GM19193 (cell line): ENCODE measurements around the gene HP1BP3.
A peak's percentile ranks its signal among the peaks of the same experiment; 100 is the strongest.

Experiments
- POLR2A ChIP-seq: IDR thresholded peaks from 4 replicates; pipeline ENCODE4 v1.6.1; 2011; ENCODE audit not compliant: insufficient read depth, insufficient read length; ENCODE audit errors: extremely low read depth

HP1BP3 gene, protein sequence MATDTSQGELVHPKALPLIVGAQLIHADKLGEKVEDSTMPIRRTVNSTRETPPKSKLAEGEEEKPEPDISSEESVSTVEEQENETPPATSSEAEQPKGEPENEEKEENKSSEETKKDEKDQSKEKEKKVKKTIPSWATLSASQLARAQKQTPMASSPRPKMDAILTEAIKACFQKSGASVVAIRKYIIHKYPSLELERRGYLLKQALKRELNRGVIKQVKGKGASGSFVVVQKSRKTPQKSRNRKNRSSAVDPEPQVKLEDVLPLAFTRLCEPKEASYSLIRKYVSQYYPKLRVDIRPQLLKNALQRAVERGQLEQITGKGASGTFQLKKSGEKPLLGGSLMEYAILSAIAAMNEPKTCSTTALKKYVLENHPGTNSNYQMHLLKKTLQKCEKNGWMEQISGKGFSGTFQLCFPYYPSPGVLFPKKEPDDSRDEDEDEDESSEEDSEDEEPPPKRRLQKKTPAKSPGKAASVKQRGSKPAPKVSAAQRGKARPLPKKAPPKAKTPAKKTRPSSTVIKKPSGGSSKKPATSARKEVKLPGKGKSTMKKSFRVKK

GRCh38 chr1:20787029-20787839, at the start of gene HP1BP3:
TSS of gene HP1BP3 (minus strand) at chr1:20787307. CDS start at chr1:20780440, 6,867 bp downstream.
- TF ChIP-seq POLR2A = peak; percentile 78

GRCh38 chr1:20836230-20836629, 49.1 kb upstream of the HP1BP3 start:
- TF ChIP-seq POLR2A = no peak

DNA sequence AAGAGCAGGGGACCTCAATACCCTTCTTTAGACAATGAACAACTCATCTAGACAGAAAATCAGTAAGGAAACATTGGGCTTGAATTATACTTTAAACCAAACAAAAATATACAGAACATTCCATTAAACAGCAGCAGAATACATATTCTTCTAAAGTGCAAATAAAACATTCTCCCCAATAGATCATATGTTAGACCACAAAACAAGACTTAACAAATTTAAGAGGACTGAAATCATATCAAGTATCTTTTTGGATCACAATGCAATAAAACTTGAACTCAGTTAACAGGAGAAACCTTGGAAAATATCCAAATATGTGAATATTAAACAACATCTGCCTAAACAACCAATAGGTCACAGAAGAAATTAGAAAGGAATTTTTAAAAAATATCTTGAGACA, 47.7 kb upstream of the HP1BP3 start:
- TF ChIP-seq POLR2A = no peak

DNA sequence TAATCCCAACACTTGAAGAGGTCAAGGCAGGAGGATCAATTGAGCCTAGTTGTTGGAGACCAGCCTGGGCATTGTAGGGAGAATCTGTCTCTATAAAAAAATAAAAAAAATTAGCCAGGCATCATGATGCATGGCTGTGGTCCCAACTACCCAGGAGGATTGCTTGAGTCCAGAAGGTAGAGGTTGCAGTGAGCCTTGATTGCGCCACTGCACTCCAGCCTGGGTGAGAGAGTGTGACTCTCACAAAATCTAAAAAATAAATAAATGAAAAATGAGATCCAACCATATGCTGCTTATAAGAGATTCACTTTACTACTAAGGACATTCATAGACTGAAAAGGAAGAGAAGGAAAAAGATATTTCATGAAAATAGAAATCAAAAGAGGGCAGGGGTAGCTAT, 47.1 kb upstream of the HP1BP3 start:
- no peak for TF ChIP-seq POLR2A

DNA sequence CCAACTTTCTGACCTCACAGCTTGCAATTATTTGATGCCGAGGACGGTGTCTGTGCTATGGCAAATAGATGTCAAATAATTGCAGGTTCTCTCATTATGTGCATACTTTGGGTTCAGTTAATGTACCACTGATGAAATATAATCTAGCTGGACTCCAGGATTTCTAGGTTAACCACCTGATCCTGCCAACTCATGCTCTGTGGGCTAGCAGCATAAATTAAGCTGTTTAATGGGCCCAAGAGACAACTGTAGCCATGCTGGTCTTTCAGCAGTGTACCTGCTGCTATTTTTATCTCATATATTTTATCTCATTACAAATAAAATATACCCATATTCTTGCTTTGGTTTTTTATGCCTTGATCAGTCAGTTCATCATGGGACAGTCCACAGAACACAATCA, 43.3 kb upstream of the HP1BP3 start:
- no peak for TF ChIP-seq POLR2A

GRCh38 chr1:20829946-20830345, 42.8 kb upstream of the HP1BP3 start:
- no peak for TF ChIP-seq POLR2A

DNA sequence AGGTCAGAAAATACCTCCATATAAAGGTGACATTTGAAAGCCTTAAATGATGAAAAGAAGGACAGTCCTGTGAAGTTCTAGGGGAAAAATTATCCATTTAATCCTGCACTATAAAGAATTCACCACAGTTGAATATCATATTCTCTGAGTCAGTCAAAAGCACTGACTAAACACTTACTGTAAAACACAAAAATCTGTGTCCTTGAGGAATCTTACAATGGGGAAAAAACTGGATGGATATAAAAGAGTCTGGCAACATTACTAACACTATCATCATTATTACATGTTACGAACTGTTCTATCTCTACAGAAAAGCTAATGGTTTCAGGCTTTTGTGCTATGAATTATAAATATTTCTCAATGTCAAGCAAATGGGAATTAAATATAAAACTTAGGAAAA, 42.4 kb upstream of the HP1BP3 start:
- no peak for TF ChIP-seq POLR2A

DNA sequence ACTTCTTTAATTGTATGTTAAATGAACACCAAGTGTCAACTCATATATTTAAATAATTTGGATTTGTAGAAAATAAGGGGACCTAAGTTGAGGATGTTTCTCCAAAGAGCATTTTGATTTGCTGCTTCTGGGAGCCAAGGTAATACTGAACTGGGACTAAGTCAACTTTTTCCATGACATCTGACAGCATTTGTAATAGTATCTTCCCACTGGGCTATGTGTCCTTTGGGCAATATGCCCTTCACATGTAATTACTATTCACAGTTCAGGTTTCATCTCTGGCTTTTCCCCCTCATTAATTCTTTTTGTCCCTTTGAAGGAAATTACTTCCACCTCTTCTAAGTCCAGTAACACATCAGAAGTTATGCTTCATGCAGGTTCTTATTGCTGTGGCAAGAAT, 36.7 kb upstream of the HP1BP3 start:
- TF ChIP-seq POLR2A = no peak

GRCh38 chr1:20821466-20821865, 34.4 kb upstream of the HP1BP3 start:
- no peak for TF ChIP-seq POLR2A

DNA sequence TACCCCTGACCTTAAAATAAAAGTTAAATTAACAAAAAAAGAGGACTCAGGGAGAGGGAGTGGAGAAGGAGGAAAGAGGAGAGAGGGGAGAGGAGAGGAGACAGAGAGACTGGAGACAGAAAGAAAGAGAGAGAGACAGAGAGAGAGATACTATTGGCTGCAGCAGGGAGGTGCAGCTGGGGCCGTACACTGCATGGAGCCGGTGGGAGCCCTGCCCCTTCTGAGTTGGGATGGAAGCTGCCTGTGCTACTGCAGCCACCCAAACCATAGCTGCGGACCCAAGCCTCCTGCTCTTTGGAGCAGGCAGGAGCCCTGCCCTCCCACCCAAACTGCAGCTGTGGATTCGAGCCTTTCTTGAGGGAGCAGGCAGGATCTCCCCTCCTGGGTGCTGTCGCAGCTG, 32.7 kb upstream of the HP1BP3 start:
- no peak for TF ChIP-seq POLR2A

GRCh38 chr1:20814534-20814871, 27.4 kb upstream of the HP1BP3 start:
- no peak for TF ChIP-seq POLR2A

DNA sequence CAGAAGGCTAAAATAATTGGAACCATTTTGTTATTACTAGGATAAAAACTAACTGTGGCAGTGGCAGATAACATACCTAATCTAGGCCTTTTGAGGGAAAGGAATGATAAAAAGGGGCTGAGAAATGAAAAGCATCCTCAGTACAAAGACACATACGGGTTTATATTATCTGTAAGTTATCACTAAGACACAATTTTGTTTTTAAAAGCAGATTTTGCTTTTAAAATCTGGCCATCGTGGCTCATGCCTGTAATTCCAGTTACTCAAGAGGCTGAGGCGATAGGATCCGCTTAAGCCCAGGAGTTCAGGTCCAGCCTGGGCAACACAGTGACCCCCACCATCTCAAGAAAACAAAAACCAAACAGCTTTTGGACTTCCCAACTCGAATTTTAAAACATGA, 24.8 kb upstream of the HP1BP3 start:
- no peak for TF ChIP-seq POLR2A

- TF ChIP-seq POLR2A = no peak
These were observed 6.1 kb upstream of the HP1BP3 start for GRCh38 chr1:20793236-20793635.

DNA sequence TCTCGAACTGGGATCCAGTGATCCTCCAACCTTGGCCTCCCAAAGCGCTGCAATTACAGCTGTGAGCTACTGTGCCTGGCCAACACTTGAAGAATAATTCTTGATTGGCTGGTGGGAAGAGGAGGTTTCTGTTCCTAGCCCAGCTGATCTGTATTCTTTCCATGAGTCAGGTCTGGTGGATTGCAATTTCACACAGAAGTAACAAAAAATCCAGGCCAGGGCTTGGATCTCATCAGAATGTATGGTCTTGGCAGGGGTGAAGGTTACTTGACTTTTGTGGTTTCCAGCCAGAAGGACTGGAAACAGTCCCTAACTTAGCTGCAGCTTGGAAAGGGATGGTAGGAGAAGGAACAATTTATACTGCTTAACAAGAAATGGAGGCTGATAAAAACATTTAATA, 5.1 kb upstream of the HP1BP3 start:
- no peak for TF ChIP-seq POLR2A

GRCh38 chr1:20790785-20791184, 3.7 kb upstream of the HP1BP3 start:
- no peak for TF ChIP-seq POLR2A

- no peak for TF ChIP-seq POLR2A
These were observed 1.0 kb upstream of the HP1BP3 start for GRCh38 chr1:20787840-20788795.
